Caki2 (cell line): Measurements from ENCODE around the gene SENP3. TPM values are rescaled to one million over a fixed set of nuclear protein-coding genes. Genes with fewer than 3 reads are reported as not detected.

Experiments
- total RNA-seq: library from RNA; depleted of rRNA; stranded (reverse); fragments of >200 nt; shearing (Covaris generic); gene quantifications from 2 replicates; pipeline ENCODE4 v1.2.3, GENCODE V29; 2014; ENCODE audit warnings: low replicate concordance; rRNA removed

Gene SENP3
- total RNA-seq, 1 experiment from 2014 or later: 115 TPM

Other genes with a start within 250 kb of the SENP3 start
- gene GPS2, start 246.6 kb upstream of the SENP3 start, total RNA-seq: 51.1 and 56.4 TPM in 2 replicates
- gene NEURL4, start 232.6 kb upstream of the SENP3 start, total RNA-seq: 15.0 and 17.9 TPM in 2 replicates
- 2.3 and 26.4 TPM in 2 replicates for gene ACAP1, start 225.4 kb upstream of the SENP3 start, total RNA-seq
- 17.2 and 23.2 TPM in 2 replicates for gene KCTD11, start 209.8 kb upstream of the SENP3 start, total RNA-seq
- gene TMEM95, start 206.8 kb upstream of the SENP3 start, total RNA-seq: not detected in 2 replicates
- gene TNK1, start 180.8 kb upstream of the SENP3 start, total RNA-seq: 1.8 and 2.9 TPM in 2 replicates
- gene PLSCR3, start 167.4 kb upstream of the SENP3 start, total RNA-seq: 5.6 and 14.4 TPM in 2 replicates
- gene TMEM256, start 157.8 kb upstream of the SENP3 start, total RNA-seq: 132 and 200 TPM in 2 replicates
- 1.1 TPM in 1 of 2 replicates, not detected in the other for gene NLGN2, start 154.1 kb upstream of the SENP3 start, total RNA-seq
- not detected in 2 replicates for gene SPEM1, start 141.6 kb upstream of the SENP3 start, total RNA-seq
- not detected in 2 replicates for gene SPEM2, start 136.3 kb upstream of the SENP3 start, total RNA-seq
- gene SPEM3, start 133.1 kb upstream of the SENP3 start, total RNA-seq: not detected in 2 replicates
- 2.9 and 6.7 TPM in 2 replicates for gene TMEM102, start 126.5 kb upstream of the SENP3 start, total RNA-seq
- 0.06 and 0.98 TPM in 2 replicates for gene FGF11, start 122.4 kb upstream of the SENP3 start, total RNA-seq
- gene CHRNB1, start 116.9 kb upstream of the SENP3 start, total RNA-seq: 4.0 and 11.0 TPM in 2 replicates
- 4.6 and 5.8 TPM in 2 replicates for gene ZBTB4, start 82.3 kb upstream of the SENP3 start, total RNA-seq
- gene SLC35G6, start 80.5 kb upstream of the SENP3 start, total RNA-seq: not detected in 2 replicates
- 10.9 and 11.8 TPM in 2 replicates for gene POLR2A, start 77.6 kb upstream of the SENP3 start, total RNA-seq
- gene TNFSF12, start 12.9 kb upstream of the SENP3 start, total RNA-seq: 0.24 TPM in 1 of 2 replicates, not detected in the other
- gene TNFSF13, start 3.2 kb upstream of the SENP3 start, total RNA-seq: 5.1 and 6.2 TPM in 2 replicates
- 57.9 and 93.2 TPM in 2 replicates for gene CD68, start 17.7 kb downstream of the SENP3 start, total RNA-seq
- gene MPDU1, start 21.9 kb downstream of the SENP3 start, total RNA-seq: 96.4 and 130 TPM in 2 replicates
- gene SOX15, start 28.2 kb downstream of the SENP3 start, total RNA-seq: not detected in 2 replicates
- gene FXR2, start 53.0 kb downstream of the SENP3 start, total RNA-seq: 45.5 and 48.8 TPM in 2 replicates
- gene SAT2, start 65.9 kb downstream of the SENP3 start, total RNA-seq: 49.8 and 51.8 TPM in 2 replicates
- gene SHBG, start 68.2 kb downstream of the SENP3 start, total RNA-seq: 0.20 TPM in 1 of 2 replicates, not detected in the other
- gene ATP1B2, start 89.0 kb downstream of the SENP3 start, total RNA-seq: not detected in 2 replicates
- 24.4 and 27.3 TPM in 2 replicates for gene TP53, start 125.6 kb downstream of the SENP3 start, total RNA-seq
- 18.6 and 23.1 TPM in 2 replicates for gene WRAP53, start 126.6 kb downstream of the SENP3 start, total RNA-seq
- gene EFNB3, start 143.3 kb downstream of the SENP3 start, total RNA-seq: not detected in 2 replicates
- gene DNAH2, start 155.8 kb downstream of the SENP3 start, total RNA-seq: 1.0 TPM in 1 of 2 replicates, not detected in the other